ENCODE results near the gene ACOD1. TPM values are rescaled to one million over a fixed set of nuclear protein-coding genes. Genes with fewer than 3 reads are reported as not detected.
A peak's percentile ranks its signal among the peaks of the same experiment; 100 is the strongest.

Gene ACOD1
- total RNA-seq, 1 experiment from 2014 or later = not detected

DNA sequence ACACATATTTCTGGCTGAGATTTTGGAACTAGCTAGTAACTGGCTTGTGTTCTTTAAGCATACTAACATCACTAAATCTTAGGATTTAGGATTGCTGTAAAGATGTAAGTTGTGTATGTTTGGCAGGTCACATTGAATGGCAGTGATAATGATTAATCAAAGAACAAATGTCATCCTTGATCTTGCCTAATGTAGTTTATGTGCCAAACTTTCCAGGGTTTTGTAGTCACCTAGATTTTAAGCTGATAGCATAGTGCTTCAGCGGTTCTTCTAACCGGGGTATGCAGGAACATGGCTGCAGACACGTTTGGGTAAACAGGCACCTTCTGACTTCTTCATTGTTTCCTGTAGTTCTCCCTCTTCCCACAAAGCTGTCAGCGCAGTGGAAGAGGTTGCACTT lies 53.2 kb downstream of the ACOD1 start:
- H3K36me3 ChIP-seq (ENCODE audit: low read depth) = peaks cover 4% of the 10 kb centered on the region
- H3K27me3 ChIP-seq (ENCODE audit: insufficient read depth, low read depth) = no peaks in the 10 kb centered on the region
- H3F3A ChIP-seq (ENCODE audit: insufficient read depth, low read depth) = peaks cover 13% of the 10 kb centered on the region
- no peak overlapping the region for H3K4me2 ChIP-seq
- H2AFZ ChIP-seq = no peak overlapping the region
- H3K79me2 ChIP-seq (ENCODE audit: low read depth) = no peaks in the 10 kb centered on the region
- DNase-seq = no peak
- CTCF ChIA-PET = interaction anchor here (1.8 kb wide), 1 partner anchor 97 kb away, joined by 3 read pairs; no protein-coding TSS in a partner anchor
- TF ChIP-seq CTCF (conservative IDR thresholded peaks at IDR 0.05) = no peak
- no peak for TF ChIP-seq EZH2 (IDR thresholded peaks at IDR 0.05; ENCODE audit: low read depth)
- no peak overlapping the region for H3K4me3 ChIP-seq
- H3K9me3 ChIP-seq (ENCODE audit: insufficient read depth, low read depth) = no peaks in the 10 kb centered on the region
- no peak overlapping the region for H3K27ac ChIP-seq
- no peaks in the 10 kb centered on the region for H3K4me1 ChIP-seq (replicated peaks; ENCODE audit: insufficient read depth)
- BruUV-seq (replicated peaks) = no TSS peak
- intact Hi-C loops (cut with micrococcal nuclease; ENCODE audit: unreplicated experiment) = no loop called here
- peaks cover 4% of the 10 kb centered on the region; the same call in 1 of the 2 replicates for H4K20me1 ChIP-seq (ENCODE audit: insufficient read depth)
- H3K9me2 ChIP-seq (ENCODE audit: insufficient read depth) = no peaks in the 10 kb centered on the region
- POLR2A ChIA-PET (ENCODE audit: unreplicated experiment) = no interaction called here

- H3F3A ChIP-seq (ENCODE audit: insufficient read depth, low read depth) = peaks cover 13% of the 10 kb centered on the region
- peaks cover 6% of the 10 kb centered on the region for H3K36me3 ChIP-seq (ENCODE audit: low read depth)
- no peaks in the 10 kb centered on the region for H3K27me3 ChIP-seq (ENCODE audit: insufficient read depth, low read depth)
- no TSS peak for BruUV-seq (replicated peaks)
- H4K20me1 ChIP-seq (ENCODE audit: insufficient read depth) = peaks cover 4% of the 10 kb centered on the region; the same call in 1 of the 2 replicates
- no peak overlapping the region for H2AFZ ChIP-seq
- no peaks in the 10 kb centered on the region for H3K9me2 ChIP-seq (ENCODE audit: insufficient read depth)
- ChIA-PET CTCF (interaction anchor here (1.8 kb wide), 1 partner anchor 98 kb away, joined by 3 read pairs; no protein-coding TSS in a partner anchor), POLR2A (ENCODE audit: unreplicated experiment) (no interaction called here)
- H3K4me3 ChIP-seq = no peak overlapping the region
- no peaks in the 10 kb centered on the region for H3K4me1 ChIP-seq (replicated peaks; ENCODE audit: insufficient read depth)
- H3K9me3 ChIP-seq (ENCODE audit: insufficient read depth, low read depth) = no peaks in the 10 kb centered on the region
- intact Hi-C loops (cut with micrococcal nuclease; ENCODE audit: unreplicated experiment) = loop anchor here (1.0 kb wide), 2 partner anchors 1126 to 1328 kb away; no protein-coding TSS in a partner anchor
- H3K4me2 ChIP-seq = no peak overlapping the region
- no peak for DNase-seq
- no peak overlapping the region for H3K27ac ChIP-seq
- H3K79me2 ChIP-seq (ENCODE audit: low read depth) = no peaks in the 10 kb centered on the region
- no peak for TF ChIP-seq EZH2 (IDR thresholded peaks at IDR 0.05; ENCODE audit: low read depth)
- no peak for TF ChIP-seq CTCF (conservative IDR thresholded peaks at IDR 0.05)
Observed at GRCh38 chr13:77001963-77002587, 53.8 kb downstream of the ACOD1 start.

DNA sequence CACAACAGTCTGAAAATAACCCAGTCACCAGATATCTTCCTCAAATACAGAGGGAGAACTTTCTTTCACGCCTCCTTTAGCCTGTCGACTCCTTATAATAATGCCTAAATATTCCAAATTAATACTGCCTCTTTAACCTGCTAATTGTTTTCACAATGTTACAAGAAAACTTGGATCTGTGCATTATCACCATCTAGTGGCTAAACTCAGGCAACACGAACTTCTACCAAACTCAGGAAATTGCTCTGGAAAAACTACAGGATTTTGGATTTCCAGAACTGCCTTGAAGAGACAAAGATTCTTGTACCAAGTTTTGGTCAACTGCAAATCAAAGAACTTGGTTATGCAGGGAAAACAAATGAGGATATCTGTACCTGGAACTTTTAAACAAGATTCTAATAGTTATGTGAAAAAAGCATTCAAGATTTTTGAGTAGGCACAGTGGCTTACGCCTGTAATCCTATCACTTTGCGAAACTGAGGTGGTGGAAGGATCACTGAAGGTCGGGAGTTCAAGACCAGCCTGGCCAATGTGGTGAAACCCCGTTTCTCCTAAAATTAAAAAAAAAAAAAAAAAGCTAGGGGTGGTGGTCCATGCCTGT lies 54.4 kb downstream of the ACOD1 start:
- Histone ChIP-seq H3K4me1 (replicated peaks; ENCODE audit: insufficient read depth) (no peaks in the 10 kb centered on the region), H2AFZ (no peak overlapping the region), H3K36me3 (ENCODE audit: low read depth) (peaks cover 9% of the 10 kb centered on the region), H3K27me3 (ENCODE audit: insufficient read depth, low read depth) (no peaks in the 10 kb centered on the region), H3K79me2 (ENCODE audit: low read depth) (no peaks in the 10 kb centered on the region), H3K4me2 (no peak overlapping the region), H4K20me1 (ENCODE audit: insufficient read depth) (peaks cover 9% of the 10 kb centered on the region), H3K4me3 (no peak overlapping the region), H3K9me2 (ENCODE audit: insufficient read depth) (no peaks in the 10 kb centered on the region), H3K9me3 (ENCODE audit: insufficient read depth, low read depth) (no peaks in the 10 kb centered on the region), H3F3A (ENCODE audit: insufficient read depth, low read depth) (peaks cover 13% of the 10 kb centered on the region), H3K27ac (no peak overlapping the region)
- ChIA-PET POLR2A (ENCODE audit: unreplicated experiment) (interaction anchor here (0.5 kb wide), 1 partner anchor 516 kb away, joined by 7 read pairs; no protein-coding TSS in a partner anchor), CTCF (interaction anchor here (0.5 to 1.8 kb wide), 3 partner anchors 23 to 552 kb away, joined by 3 to 4 read pairs (median 3); no protein-coding TSS in a partner anchor)
- peak in 1 of 2 experiments; percentile 9 for DNase-seq
- intact Hi-C loops (cut with micrococcal nuclease; ENCODE audit: unreplicated experiment) = loop anchor here (1.0 kb wide), 2 partner anchors 1126 to 1328 kb away; no protein-coding TSS in a partner anchor
- peak; percentile 77 for TF ChIP-seq CTCF (conservative IDR thresholded peaks at IDR 0.05)
- TF ChIP-seq EZH2 (IDR thresholded peaks at IDR 0.05; ENCODE audit: low read depth) = no peak
- TSS peak; percentile 3 for BruUV-seq (replicated peaks)

Other genes starting within 250 kb of the ACOD1 start
- 0.15 TPM in 1 of 2 replicates, not detected in the other for gene KCTD12, start 62.1 kb upstream of the ACOD1 start, total RNA-seq (2021)
- gene CLN5, start 43.6 kb downstream of the ACOD1 start, total RNA-seq (2021) = 9.2 and 10.7 TPM in 2 replicates
- 20.3 and 22.0 TPM in 2 replicates for gene FBXL3, start 78.6 kb downstream of the ACOD1 start, total RNA-seq (2021)

All from PC-9 (cell line).